IMR-90 (cell line): ENCODE data around the gene MGAT3. TPM values are rescaled to one million over a fixed set of nuclear protein-coding genes. Genes with fewer than 3 reads are reported as not detected.

Source experiments
- ATAC-seq: fragments of 200-7000 bp; cut with Tn5 transposase; 2 replicates; pipeline ENCODE4 v1.9.1; 2020; ENCODE audit warnings: low read depth, mild to moderate bottlenecking, moderate library complexity
- BruUV-seq: library from RNA; stranded (reverse); fragments of 400-500 nt; replicated peaks from 2 replicates; lab custom pipeline; 2021; lab: Mats Ljungman, UMichigan
- CTCF ChIA-PET: fragments of 300-600 bp; formaldehyde crosslinking; extraction: SDS; loops from one replicate; lab custom pipeline; 2021; ENCODE audit warnings: antibody characterized with exemption; lab: Yijun Ruan, JAX
- POLR2A ChIA-PET: fragments of 300-600 bp; sonication (Branson Sonifier 250); formaldehyde crosslinking; loops from one replicate; lab custom pipeline; 2022; ENCODE audit warnings: antibody characterized with exemption; ENCODE audit not compliant: unreplicated experiment; lab: Charles Lee
- DNase-seq: peaks from one replicate; pipeline ENCODE4 v3.0.0; 2013
- H2AFZ ChIP-seq: replicated peaks from 2 replicates; pipeline ENCODE3; 2013; ENCODE audit warnings: low read length, mild to moderate bottlenecking; ENCODE audit not compliant: poor library complexity
- H2AK5ac ChIP-seq: 2 replicates; pipeline ENCODE4 v1.6.1; 2013; ENCODE audit warnings: low read depth, low read length, inconsistent platforms
- H2AK9ac ChIP-seq: replicated peaks from 2 replicates; pipeline ENCODE3; 2013; ENCODE audit warnings: mild to moderate bottlenecking, low read depth, low read length, moderate library complexity; ENCODE audit not compliant: poor library complexity
- H2BK120ac ChIP-seq: 2 replicates; pipeline ENCODE4 v1.6.1; 2013; ENCODE audit warnings: low read depth, low read length, inconsistent platforms
- H2BK15ac ChIP-seq: 3 replicates; pipeline ENCODE4 v1.6.1; 2013; ENCODE audit warnings: low read depth, low read length, inconsistent platforms
- H2BK20ac ChIP-seq: 2 replicates; pipeline ENCODE4 v1.6.1; 2013; ENCODE audit warnings: low read depth, mild to moderate bottlenecking, inconsistent platforms, low read length, moderate library complexity
- H2BK5ac ChIP-seq: 2 replicates; pipeline ENCODE4 v1.6.1; 2013; ENCODE audit warnings: mild to moderate bottlenecking, low read depth, low read length, inconsistent platforms; ENCODE audit not compliant: poor library complexity, severe bottlenecking
- H3K14ac ChIP-seq: replicated peaks from 2 replicates; pipeline ENCODE4 v1.6.1; 2013; ENCODE audit warnings: low read depth, low read length, inconsistent platforms
- H3K18ac ChIP-seq: 2 replicates; pipeline ENCODE4 v1.6.1; 2013; ENCODE audit warnings: low read depth, low read length, control low read depth
- H3K23ac ChIP-seq: 2 replicates; pipeline ENCODE4 v1.6.1; 2013; ENCODE audit warnings: low read depth, low read length, inconsistent platforms
- H3K27ac ChIP-seq: 2 replicates; pipeline ENCODE4 v1.5.1; 2013; ENCODE audit warnings: mild to moderate bottlenecking, control low read depth, low read length; ENCODE audit not compliant: insufficient read depth
- H3K27me3 ChIP-seq: 2 replicates; pipeline ENCODE4 v1.6.1; 2013; ENCODE audit warnings: low read length; ENCODE audit not compliant: control insufficient read depth, insufficient read depth
- H3K36me3 ChIP-seq: 2 replicates; pipeline ENCODE4 v1.6.1; 2013; ENCODE audit warnings: low read length, mixed read lengths; ENCODE audit not compliant: control insufficient read depth, insufficient read depth
- H3K4ac ChIP-seq: 2 replicates; pipeline ENCODE4 v1.6.1; 2013; ENCODE audit warnings: low read depth, low read length, inconsistent platforms
- H3K4me1 ChIP-seq: 2 replicates; pipeline ENCODE4 v1.6.1; 2013; ENCODE audit warnings: low read length, mixed read lengths; ENCODE audit not compliant: control insufficient read depth, insufficient read depth
- H3K4me2 ChIP-seq: 2 replicates; pipeline ENCODE4 v1.6.1; 2013; ENCODE audit warnings: low read depth, mild to moderate bottlenecking, control low read depth, low read length, moderate library complexity
- H3K4me3 ChIP-seq: 2 replicates; pipeline ENCODE4 v1.5.1; 2013; ENCODE audit warnings: low read depth, mild to moderate bottlenecking, control low read depth, low read length, moderate library complexity; ENCODE audit not compliant: insufficient read depth
- H3K56ac ChIP-seq: 2 replicates; pipeline ENCODE4 v1.6.1; 2013; ENCODE audit warnings: low read length, inconsistent platforms; ENCODE audit not compliant: insufficient read depth; ENCODE audit errors: extremely low read depth
- H3K79me1 ChIP-seq, 2 experiments: 2 replicates each; pipeline ENCODE4 v1.6.1; 2013; ENCODE audit warnings: low read length in 2 of 2, inconsistent platforms in 1 of 2, low read depth in 1 of 2
- H3K9ac ChIP-seq: 2 replicates; pipeline ENCODE4 v1.6.1; 2013; ENCODE audit warnings: low read depth, low read length, control low read depth
- H3K9me1 ChIP-seq: 2 replicates; pipeline ENCODE4 v1.6.1; 2013; ENCODE audit warnings: low read length, inconsistent platforms; ENCODE audit not compliant: insufficient read depth
- H3K9me3 ChIP-seq: 2 replicates; pipeline ENCODE4 v1.6.1; 2013; ENCODE audit warnings: low read length; ENCODE audit not compliant: control insufficient read depth, insufficient read depth
- H4K20me1 ChIP-seq: 2 replicates; pipeline ENCODE4 v1.6.1; 2013; ENCODE audit warnings: low read length, inconsistent platforms; ENCODE audit not compliant: insufficient read depth
- H4K5ac ChIP-seq: 2 replicates; pipeline ENCODE4 v1.6.1; 2013; ENCODE audit warnings: mild to moderate bottlenecking, low read depth, low read length, control low read depth
- H4K8ac ChIP-seq, 2 experiments: 2 replicates each; pipeline ENCODE4 v1.6.1; 2013; ENCODE audit warnings: low read depth in 2 of 2, low read length in 2 of 2, control low read depth in 1 of 2, inconsistent platforms in 1 of 2
- H4K91ac ChIP-seq: 2 replicates; pipeline ENCODE4 v1.6.1; 2013; ENCODE audit warnings: low read depth, low read length, inconsistent platforms; ENCODE audit not compliant: insufficient read depth
- POLR2A ChIP-seq: IDR thresholded peaks from 2 replicates; pipeline ENCODE4 v1.6.1; 2012; ENCODE audit warnings: mild to moderate bottlenecking, low read depth, low read length
- RFX5 ChIP-seq: IDR thresholded peaks from 2 replicates; pipeline ENCODE4 v1.8.0; 2012; ENCODE audit warnings: low read depth, mild to moderate bottlenecking, low read length, moderate library complexity
- USF2 ChIP-seq: fragments of 150-350 bp; IDR thresholded peaks from 2 replicates; pipeline ENCODE4 v1.6.1; 2017; ENCODE audit warnings: mild to moderate bottlenecking, antibody characterized with exemption, low read length, low read depth
- WGBS, 2 experiments: methylation state at CpG; one replicate each; pipeline versions ENCODE4 v1.1.5 to v1.1.7; 2013; ENCODE audit warnings: missing lambda C conversion rate in 2 of 2; ENCODE audit not compliant: insufficient read length in 1 of 2; ENCODE audit errors: extremely low coverage in 2 of 2; 5-methylcytosine and 5-hydroxymethylcytosine counted together
- dilution Hi-C: fragments of 300-500 bp; cut with HindIII; formaldehyde crosslinking; loops from one replicate; pipeline ENCODE4 v1.14.3; 2018; ENCODE audit warnings: low sequenced_read_pairs; ENCODE audit not compliant: unreplicated experiment
- in situ Hi-C: fragments of 300-500 bp; cut with MboI; formaldehyde crosslinking; loops from 3 replicates; pipeline ENCODE4 v1.14.3; 2019; ENCODE audit warnings: low sequenced_read_pairs, inconsistent platforms, mixed read lengths
- intact Hi-C: fragments of 100-400 bp; cut with micrococcal nuclease; formaldehyde crosslinking; loops from 2 replicates; pipeline ENCODE4 v1.10.0; 2022
- polyA plus RNA-seq, 3 experiments: library from polyadenylated mRNA; depleted of rRNA; stranded (reverse); fragments of >200 nt; gene quantifications; 2 replicates each; pipeline ENCODE4 v1.2.3, GENCODE V29; 2012; ENCODE audit warnings: low replicate concordance in 1 of 3
- total RNA-seq: library from RNA; depleted of rRNA; stranded (reverse); fragments of >200 nt; gene quantifications from 2 replicates; pipeline ENCODE4 v1.2.3, GENCODE V29; 2012

The MGAT3 gene
- total and polyA plus RNA-seq, 2 of the 4 experiments (the other 2 are of a cell fraction) = 0.36 to 1.1 TPM

- Histone ChIP-seq H3K27me3 (peaks cover 5% of the 10 kb centered on the region), H3K23ac (no peak overlapping the region), H3K18ac (no peak overlapping the region), H3K9me3 (no peaks in the 10 kb centered on the region), H3K27ac (no peak overlapping the region), H3K14ac (no peak overlapping the region), H4K5ac (peak overlapping the region; percentile 55), H3K4me3 (no peak overlapping the region), H4K91ac (no peak overlapping the region), H4K20me1 (peaks cover 19% of the 10 kb centered on the region), H2AFZ (peak overlapping the region; percentile 96), H3K4ac (peak overlapping the region; percentile 67; the same call in 1 of the 2 replicates), H3K9ac (no peak overlapping the region), H2AK9ac (peak overlapping the region; percentile 22), H3K4me1 (peaks cover 7% of the 10 kb centered on the region), H4K8ac (peak overlapping the region; percentile 56 to 99), H2BK120ac (peak overlapping the region; percentile 63; the same call in 1 of the 2 replicates), H3K79me1 (peaks cover 23 to 33% of the 10 kb centered on the region in 2 experiments), H2BK5ac (no peak overlapping the region), H3K9me1 (no peaks in the 10 kb centered on the region), H3K4me2 (no peak overlapping the region), H2BK15ac (0 out of 3 replicates have a peak overlapping the region, but pooled peaks have one; percentile 39), H2AK5ac (no peak overlapping the region; the same call in 1 of the 2 replicates), H3K56ac (no peak overlapping the region), H2BK20ac (no peak overlapping the region), H3K36me3 (peaks cover 8% of the 10 kb centered on the region; the same call in 1 of the 2 replicates)
- no peak for DNase-seq
- intact Hi-C loops = loop anchor here (1.0 to 10.0 kb wide), 3 partner anchors 491 to 815 kb away; partner anchors contain the start of gene TNRC6B
- ATAC-seq = no peak
- WGBS, 2 experiments = 100% methylated on average over 5 of the region's 12 CpGs; no CpG with 5 or more reads in 1 of the 2 experiments
- ChIA-PET POLR2A (interaction anchor here (0.9 kb wide), 1 partner anchor 491 kb away, joined by 3 read pairs; no protein-coding TSS in a partner anchor), CTCF (interaction anchor here (0.7 to 4.0 kb wide), 6 partner anchors 134 to 510 kb away, joined by 3 to 29 read pairs (median 4); partner anchors contain the start of gene TAB1)
- no TSS peak for BruUV-seq
- TF ChIP-seq USF2 = no peak
- no peak for TF ChIP-seq POLR2A
- TF ChIP-seq RFX5 = no peak
- dilution Hi-C loops = no loop called here
- in situ Hi-C loops = loop anchor here (10.0 kb wide), 2 partner anchors 651 to 811 kb away; partner anchors contain the start of gene ADSL
Observed at GRCh38 chr22:39534092-39534506, 77.3 kb downstream of the MGAT3 start.
